GM13976 (cell line): ENCODE data around the gene RYK.

ENCODE experiments used
- DNase-seq: peaks from one replicate; pipeline ENCODE4 v3.0.0; 2012; ENCODE audit warnings: low spot score
- CTCF ChIP-seq: IDR thresholded peaks from 2 replicates; pipeline ENCODE4 v1.5.1; 2012; ENCODE audit warnings: borderline replicate concordance, mild to moderate bottlenecking; ENCODE audit not compliant: insufficient read depth; ENCODE audit errors: extremely low read depth, missing control alignments, control extremely low read depth
- in situ Hi-C: fragments of 300-500 bp; cut with MboI; formaldehyde crosslinking; loops from one replicate; pipeline ENCODE4 v1.12.0; 2022; ENCODE audit warnings: low sequenced_read_pairs, mixed read lengths, inconsistent platforms; ENCODE audit not compliant: unreplicated experiment

The RYK gene

GRCh38 chr3:134132961-134133360 lies 117.7 kb downstream of the RYK start:
- no peak for DNase-seq
- in situ Hi-C loops = no loop called here
- no peak for TF ChIP-seq CTCF

- TF ChIP-seq CTCF = no peak
- in situ Hi-C loops = no loop called here
- no peak for DNase-seq
These were observed 124.5 kb downstream of the RYK start for GRCh38 chr3:134126153-134126552.

GRCh38 chr3:134114726-134115125 lies 135.9 kb downstream of the RYK start:
- no peak for DNase-seq
- in situ Hi-C loops = no loop called here
- no peak for TF ChIP-seq CTCF

GRCh38 chr3:134111616-134112015 lies 139.0 kb downstream of the RYK start:
- TF ChIP-seq CTCF = no peak
- in situ Hi-C loops = no loop called here
- DNase-seq = no peak

- DNase-seq = no peak
- no peak for TF ChIP-seq CTCF
- in situ Hi-C loops = no loop called here
These were observed 139.7 kb downstream of the RYK start for GRCh38 chr3:134110963-134111362.
